Activated CD4-positive, CD25-positive, alpha-beta regulatory T cell treated with anti-CD3 and anti-CD28 coated beads, Interleukin-2, amount 50 U/mL, for 24 hours (primary cell): ENCODE results near the gene PDIA6.

Experiments used
- ATAC-seq, 2 donors: fragments of 150-1000 bp; cut with Tn5 transposase; one replicate each; pipeline ENCODE4 v1.10.0; 2021; ENCODE audit warnings: mild to moderate bottlenecking in 1 of 2, moderate library complexity in 1 of 2

Gene PDIA6

GRCh38 chr2:10812362-10813162, at the start of gene PDIA6:
TSS of gene PDIA6 (minus strand) at chr2:10812785. CDS start at chr2:10812696, 89 bp downstream.
- ATAC-seq: peak; percentile 88 to 90

GRCh38 chr2:10862330-10862729, 49.7 kb upstream of the PDIA6 start:
- ATAC-seq: no peak

- ATAC-seq: no peak
Observed at GRCh38 chr2:10861765-10862164, 49.2 kb upstream of the PDIA6 start.

GRCh38 chr2:10860814-10861325, 48.3 kb upstream of the PDIA6 start:
- ATAC-seq: no peak

GRCh38 chr2:10860081-10860813, 47.7 kb upstream of the PDIA6 start:
- no peak for ATAC-seq

- ATAC-seq: no peak
Observed at GRCh38 chr2:10859278-10859677, 46.7 kb upstream of the PDIA6 start.

GRCh38 chr2:10848541-10848940, 36.0 kb upstream of the PDIA6 start:
- ATAC-seq: no peak

- ATAC-seq: no peak
Observed at GRCh38 chr2:10847008-10847407, 34.4 kb upstream of the PDIA6 start.

GRCh38 chr2:10846110-10846861, 33.7 kb upstream of the PDIA6 start:
- no peak for ATAC-seq

- ATAC-seq: no peak
Observed at GRCh38 chr2:10845640-10846039, 33.1 kb upstream of the PDIA6 start.

- ATAC-seq: no peak
Observed at GRCh38 chr2:10844097-10844496, 31.5 kb upstream of the PDIA6 start.

GRCh38 chr2:10842506-10842905, 29.9 kb upstream of the PDIA6 start:
- ATAC-seq: no peak

GRCh38 chr2:10841547-10842219, 29.1 kb upstream of the PDIA6 start:
- no peak for ATAC-seq

- ATAC-seq: no peak
Observed at GRCh38 chr2:10839813-10840212, 27.2 kb upstream of the PDIA6 start.

GRCh38 chr2:10838734-10839133, 26.1 kb upstream of the PDIA6 start:
- no peak for ATAC-seq

GRCh38 chr2:10837298-10838266, 25.0 kb upstream of the PDIA6 start:
- no peak for ATAC-seq

GRCh38 chr2:10835052-10835970, 22.7 kb upstream of the PDIA6 start:
- peak; percentile 76 to 78 for ATAC-seq

- no peak for ATAC-seq
Observed at GRCh38 chr2:10834068-10834655, 21.6 kb upstream of the PDIA6 start.

GRCh38 chr2:10833021-10833420, 20.4 kb upstream of the PDIA6 start:
- ATAC-seq: no peak
